Stimulated activated CD8-positive, alpha-beta memory T cell treated with anti-CD3 and anti-CD28 coated beads, Interleukin-4, amount 100 ng/mL, for 4 hours (primary cell): ENCODE data around the gene TEX14.

Experiments
- DNase-seq, 2 donors: peaks; one replicate each; pipeline ENCODE4 v3.0.0-alpha.2; 2020; ENCODE audit warnings: low read depth in 2 of 2, low spot score in 1 of 2

TEX14 gene

DNA sequence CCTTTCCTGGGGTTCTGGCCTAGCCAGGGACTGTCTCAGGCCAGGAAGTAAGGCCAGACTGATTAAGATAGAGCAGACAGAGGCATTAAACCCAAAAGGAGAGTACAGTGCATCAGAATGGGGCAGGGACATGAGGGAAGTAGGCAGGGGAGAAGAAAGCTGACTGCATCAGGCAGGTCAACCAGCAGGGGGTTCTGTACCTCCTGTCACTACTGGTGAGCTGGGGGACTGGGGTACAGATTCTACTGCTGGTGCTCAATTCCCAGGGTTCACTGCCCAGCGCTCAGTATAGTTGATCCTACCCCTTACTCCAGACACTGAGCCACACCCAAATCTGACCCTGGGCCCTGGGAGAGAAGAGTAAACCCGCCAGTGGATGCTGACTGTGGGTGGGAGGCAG lies 164.5 kb downstream of the TEX14 start:
- DNase-seq: no peak

DNA sequence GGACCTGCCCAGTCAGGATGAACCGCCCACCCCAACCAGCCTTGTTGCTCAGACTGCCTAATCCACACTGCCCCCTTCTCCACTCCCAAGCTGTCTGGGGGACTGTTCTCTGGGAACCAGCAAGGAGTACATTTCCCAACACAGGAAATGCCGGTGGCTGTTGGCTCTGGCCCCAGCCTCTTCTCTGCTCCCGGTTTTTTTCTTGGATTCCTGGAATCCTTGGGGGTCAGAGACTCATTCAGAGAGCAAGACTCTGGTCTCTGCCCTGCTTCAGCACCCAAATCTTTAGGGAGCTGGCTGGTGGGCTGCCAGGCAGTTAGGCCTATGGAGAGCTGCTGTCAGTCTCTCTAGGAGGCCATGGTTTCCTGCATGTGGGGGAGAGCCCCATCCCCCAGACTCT lies 166.6 kb downstream of the TEX14 start:
- no peak for DNase-seq

DNA sequence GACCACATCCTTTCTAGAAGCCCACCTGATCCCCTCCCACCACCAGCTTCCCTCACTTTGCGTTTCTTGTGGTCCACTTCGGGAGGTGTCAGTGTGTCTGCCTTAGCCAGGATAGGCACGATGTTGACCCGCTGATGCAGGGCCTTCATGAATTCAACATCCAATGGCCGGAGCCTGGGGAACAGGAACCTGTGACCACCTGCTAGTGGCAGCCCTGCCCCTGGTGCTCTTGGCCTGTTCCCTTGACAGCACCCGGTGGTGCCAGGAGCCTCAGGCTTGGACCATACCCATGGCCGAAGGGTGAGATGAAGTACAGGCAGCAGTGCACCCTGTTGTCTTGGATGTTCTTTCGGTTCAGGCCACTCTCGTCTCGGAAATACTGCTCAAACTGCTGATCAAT lies 170.2 kb downstream of the TEX14 start:
- no peak for DNase-seq

DNA sequence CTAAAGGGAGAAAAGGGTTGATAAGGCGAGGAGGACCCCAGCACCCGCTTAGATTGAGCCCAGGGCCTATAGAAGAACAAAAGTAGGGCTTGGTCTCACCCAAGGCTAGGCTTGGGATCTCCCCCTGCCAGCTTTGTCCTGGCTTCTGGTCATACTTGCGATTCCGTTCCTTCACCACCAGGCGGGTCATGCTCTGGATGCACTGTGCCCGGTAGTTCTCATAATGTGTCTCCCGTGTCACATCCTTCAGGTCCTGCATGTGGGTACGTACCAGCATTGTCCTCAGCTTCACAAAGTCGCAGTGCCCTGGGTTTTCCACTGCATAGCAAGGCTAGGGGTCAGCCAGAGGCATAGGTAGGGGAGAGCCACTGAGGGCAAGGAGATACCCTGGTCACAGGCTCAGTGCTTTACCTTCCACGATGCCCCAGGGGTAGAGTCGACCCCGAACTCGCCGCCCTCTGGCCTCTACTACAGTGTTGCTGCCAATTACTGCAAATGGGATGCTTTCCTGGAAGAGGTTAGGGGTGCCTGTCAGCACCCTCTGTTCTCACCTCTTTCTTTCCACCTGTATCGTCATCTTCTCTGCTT lies 170.9 kb downstream of the TEX14 start:
- DNase-seq: no peak

DNA sequence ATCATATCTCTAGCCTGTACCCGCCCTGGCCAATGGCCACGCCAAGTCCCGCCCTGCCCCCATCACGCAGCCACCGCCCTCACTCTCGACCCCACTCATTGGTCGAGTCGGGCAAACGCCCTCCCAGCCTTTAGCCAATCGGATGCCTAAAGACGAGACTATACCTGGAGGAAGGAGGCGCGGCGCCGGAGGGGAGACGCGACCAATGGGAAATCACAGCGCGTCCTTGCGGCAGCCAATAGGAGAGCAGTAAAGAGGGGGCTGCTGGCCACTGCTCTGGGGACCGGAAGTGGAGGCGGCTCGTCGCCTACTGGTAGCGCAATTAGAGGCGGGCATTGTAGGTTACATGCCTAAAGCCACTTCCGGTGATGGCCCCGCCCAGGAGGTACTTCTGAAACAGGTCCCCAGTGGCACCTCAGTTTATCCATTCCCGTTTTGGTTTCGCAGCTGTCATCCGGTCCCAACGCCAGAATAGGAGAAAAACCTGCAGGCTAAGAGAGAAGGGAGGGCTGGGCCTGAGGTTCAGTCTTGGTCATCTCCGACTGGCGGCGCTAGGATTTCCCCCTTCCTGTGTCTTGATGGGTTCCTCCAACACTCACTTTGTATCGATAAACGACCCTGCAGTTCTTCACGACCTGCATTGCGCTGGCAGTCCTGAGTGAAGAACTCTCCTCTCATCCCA lies 173.8 kb downstream of the TEX14 start:
- DNase-seq: peak; percentile 96 to 99

DNA sequence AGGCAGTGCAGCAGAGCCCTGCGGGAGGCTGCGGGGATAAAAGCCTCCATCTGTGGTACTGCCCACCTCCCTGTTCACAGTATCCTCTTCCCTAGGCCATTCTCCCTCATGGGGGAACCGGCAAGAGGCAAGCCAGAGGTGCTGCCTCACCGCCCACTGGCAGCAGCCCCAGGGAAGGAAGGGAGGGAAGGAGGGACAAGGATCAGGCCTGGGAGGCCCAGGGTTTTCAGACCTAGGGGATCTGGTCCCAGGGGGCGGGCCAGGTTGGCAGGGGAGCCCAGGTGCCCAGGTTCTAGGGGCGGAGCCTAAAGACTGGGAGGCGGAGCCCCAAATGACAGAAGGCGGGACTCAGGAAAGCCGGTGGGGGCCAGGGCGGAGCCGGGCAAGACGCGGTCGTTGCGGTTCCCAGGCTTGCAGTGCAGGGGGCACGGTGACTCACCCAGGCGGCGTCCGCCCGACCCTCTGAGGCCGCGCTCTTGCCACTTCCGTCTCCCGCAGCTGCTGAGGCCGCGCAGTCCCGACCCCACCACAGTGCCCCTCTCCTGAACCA lies 174.4 kb downstream of the TEX14 start:
- DNase-seq: no peak

DNA sequence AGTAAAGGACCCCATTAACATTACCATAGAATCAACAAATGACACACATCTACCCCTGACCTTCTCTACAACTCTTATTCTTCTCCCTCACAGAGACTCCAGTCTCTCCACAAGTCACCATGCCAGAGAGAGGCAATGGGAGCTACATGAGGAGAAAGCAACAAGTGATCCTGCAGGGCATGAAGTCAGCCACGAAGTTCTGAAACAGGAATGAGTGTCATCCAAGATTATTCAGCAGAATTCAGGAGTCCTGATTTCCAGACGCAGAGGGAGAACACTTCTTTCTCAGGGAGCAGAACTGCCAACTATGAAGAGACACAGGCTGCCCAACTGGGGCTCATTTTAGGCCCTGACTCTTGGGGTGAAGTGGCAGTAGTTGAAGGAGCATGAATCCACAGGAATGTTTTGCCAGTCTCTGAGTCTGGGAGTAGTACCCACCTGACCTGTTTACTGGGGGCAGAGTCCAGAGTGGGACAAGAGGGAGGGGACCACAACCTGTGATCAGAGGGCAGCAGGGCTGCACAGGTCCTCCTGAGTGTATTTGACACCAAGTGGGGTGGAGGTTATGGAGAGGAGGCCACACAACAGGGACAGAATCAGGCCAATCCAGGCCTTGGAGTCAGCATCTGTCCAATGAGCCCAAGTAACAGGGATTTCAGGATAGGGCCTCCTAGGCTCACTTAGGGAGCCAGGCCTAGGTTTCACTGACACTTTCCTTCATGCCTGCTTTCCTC lies 175.0 kb downstream of the TEX14 start:
- no peak for DNase-seq

DNA sequence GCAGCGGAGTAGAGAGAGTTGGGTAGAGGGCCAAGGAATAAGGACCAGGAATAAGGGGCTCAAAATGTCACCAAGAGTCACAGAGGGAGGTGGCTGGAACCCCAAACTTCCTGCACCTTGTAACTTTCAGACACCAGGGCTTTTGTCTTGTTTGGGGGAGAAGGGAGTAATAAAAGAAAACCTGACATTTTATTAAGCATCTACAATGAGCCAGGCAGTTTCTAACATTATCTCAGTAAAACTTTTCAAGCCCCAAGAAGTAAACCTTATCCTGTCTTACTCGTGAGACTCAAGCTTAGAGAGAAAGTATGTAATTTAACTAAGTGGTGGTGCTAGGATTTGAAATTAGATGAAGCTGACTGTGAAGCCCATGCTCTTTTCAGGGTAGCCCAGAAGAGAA lies 176.6 kb downstream of the TEX14 start:
- no peak for DNase-seq

DNA sequence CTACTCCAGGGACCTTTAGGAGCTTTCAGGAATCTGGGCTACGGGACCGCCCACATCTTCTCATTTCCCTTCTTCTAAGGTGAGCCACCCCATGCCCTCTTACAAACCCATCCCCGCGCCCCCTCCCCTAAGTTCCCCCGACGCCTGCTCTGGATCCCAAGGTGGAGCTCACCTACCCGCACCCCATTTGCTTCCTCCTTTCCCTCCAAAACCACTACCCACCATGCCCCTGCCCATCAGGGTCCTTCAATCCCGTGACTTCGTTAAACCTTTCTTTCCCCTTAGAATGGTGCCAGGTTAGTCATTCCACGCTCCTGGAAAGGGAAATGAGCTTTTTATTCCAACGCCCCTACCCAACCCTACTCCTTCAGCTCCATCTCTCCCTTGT lies 177.1 kb downstream of the TEX14 start:
- DNase-seq: no peak

DNA sequence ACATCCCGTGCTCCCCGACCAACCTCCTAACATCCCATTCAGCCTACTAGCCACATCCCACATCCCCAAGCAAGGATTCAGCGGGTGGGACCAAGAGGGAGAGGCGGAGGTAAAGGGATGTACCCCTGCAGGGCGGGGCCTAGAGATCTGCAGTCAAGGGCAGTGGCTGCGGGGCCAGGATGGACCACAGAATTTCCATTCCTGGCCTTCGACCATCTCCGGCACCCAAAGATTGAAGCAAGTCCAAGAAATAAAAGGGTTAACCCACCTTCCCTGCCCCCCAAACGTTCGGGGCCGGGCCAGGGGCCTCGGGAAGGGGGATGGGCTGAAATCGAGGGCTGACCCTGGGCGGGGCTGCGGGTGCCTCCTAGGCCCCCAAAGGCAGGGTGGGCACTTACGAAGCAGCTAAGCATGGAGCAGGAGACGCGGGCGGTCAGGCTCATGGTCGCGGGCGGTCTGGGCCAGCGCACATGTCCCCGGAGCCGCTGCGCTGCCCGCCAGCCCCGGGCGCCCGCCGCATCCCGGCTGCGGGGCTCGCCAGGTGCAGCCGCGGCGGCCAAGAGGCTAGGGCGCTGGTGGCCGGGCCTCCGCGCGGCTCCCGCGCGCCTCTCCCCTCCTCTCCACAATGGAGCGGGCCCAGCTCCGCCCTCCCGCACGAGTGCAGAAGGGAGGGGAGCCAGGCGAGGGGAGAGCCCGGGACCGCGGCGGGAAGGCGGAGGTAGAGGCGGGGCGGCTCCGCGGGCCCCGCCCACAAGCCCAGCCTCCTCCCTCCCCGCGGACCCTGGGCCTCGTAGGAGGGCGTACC lies 177.7 kb downstream of the TEX14 start, which contains the start of gene MTMR4:
MTMR4 (minus strand) TSS at position 674 of the 805 bp plus-strand sequence; CDS start at position 443, 231 bp downstream.
- DNase-seq: peak; percentile 31 to 58

DNA sequence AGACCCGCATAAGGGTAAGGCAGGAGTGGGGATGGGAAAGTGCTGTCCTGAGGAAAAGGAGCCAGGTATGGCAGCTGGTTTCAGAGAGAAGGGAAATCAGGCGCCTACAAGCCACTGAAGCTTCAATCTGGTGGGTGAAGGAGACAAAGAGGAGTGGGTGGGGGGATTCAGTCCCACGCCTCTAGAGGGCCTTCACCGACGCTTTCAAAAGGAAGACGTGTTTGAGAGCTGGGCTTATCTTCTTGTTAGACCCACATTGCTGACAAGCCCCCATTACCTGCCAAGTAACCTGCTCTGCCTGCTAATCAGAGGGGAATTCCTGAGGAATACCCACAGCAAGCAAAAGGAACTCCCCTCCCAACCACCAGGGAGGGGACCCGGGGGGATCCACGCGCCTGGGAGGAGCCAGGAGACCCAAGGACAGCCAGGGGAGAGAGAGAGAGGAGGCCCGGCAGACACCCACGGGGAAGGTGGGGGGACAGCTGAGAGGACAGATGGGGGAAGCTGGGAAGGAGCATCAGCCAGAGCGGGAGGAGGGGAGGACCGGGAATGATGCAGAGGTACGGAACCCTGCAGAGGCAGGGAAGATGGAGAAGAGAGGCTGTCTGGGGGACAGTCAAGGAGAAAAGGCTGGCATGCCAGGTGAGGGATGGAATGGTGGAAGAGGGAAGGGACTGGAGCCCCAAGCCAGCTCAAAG lies 178.4 kb downstream of the TEX14 start:
- peak in 1 of 2 donors; percentile 16 for DNase-seq

DNA sequence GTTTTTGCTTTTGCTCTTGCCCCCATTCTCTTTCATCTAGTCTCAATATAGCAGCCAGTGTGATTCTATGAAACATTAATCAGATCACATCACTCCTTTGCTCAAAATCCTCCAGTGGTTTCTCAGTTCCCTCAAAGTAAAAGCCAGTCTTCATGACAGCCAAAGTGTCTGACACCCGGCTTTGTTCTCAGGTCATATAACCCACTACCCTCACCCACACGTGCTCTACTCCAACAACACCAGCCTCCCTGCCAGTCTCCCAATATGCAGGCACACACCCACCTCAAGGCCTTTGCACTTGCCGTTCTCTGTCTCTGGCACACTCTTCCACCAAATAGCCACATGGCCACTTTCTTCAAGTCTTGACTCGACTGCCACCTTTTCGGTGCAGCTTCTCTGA lies 181.8 kb downstream of the TEX14 start:
- no peak for DNase-seq

DNA sequence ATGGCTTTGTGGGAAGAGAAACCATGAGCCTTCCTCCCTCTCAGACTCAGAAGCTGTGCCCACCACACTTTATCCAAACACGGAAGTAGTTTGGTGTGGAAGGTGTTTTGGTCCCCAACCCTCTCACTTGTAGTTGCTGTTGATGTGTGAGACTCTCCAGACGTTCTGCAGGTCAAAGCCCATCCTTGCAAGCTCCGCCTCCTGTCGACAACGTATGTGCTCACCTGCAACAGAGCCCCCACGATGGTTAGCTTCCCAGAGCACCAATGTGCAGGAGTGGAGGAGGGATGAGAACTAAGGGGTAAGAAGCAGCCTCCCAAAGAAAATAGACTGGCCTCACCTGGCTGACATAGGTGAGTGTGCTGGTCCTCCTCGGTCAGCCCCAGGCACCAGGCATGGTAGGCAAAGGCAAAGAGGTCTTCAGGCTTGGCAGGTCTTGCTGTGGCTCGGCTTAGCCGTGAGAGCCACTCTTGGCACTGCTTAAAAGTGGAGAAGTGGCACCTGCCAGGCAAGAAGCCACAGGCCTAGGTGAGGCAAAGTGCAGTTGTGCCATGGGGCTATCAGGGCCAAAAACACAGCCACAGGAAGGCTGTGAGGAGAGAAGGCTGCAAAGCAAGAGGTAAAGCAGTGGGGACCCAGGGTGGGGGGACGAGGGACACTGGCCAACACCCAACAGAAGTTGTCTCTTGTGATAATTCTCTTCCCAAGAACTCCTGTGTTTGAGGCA lies 183.3 kb downstream of the TEX14 start:
- DNase-seq: no peak

DNA sequence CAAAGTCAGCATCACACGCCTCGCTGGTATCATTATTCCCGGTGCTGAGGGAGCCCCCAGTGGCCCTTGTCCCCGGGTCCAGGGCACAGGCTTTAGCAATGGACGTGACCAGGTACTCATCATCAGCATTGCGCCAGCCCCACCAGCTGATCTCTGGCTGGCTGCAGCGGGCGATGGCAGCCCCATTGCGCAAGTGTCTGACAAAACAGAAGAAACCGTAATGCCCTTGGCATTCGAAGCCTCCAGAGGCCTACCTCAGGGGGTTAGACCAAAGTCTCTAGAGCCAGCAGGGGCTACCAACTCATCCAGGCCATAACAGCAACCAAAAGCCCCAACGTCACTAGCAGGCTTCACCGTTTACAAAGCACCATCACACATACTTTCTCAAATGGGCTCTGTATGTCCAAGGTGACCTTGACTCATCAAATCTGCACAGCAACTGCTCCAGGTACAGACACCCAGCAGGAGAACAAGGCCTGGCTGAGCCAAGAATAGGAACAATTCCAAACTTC lies 184.7 kb downstream of the TEX14 start:
- no peak for DNase-seq
